ENCODE data around the gene ITGAL.
"Not testable (repeated sequence)": the region's sequence is repeated elsewhere in the genome, so short reads cannot be mapped to it uniquely, and the experiment has no call there.

GRCh38 chr16:30522702-30523463 is 50.3 kb downstream of the ITGAL start:
- TF ChIP-seq CTCF (IDR thresholded peaks at IDR 0.05 in 8 of 11, conservative IDR thresholded peaks at IDR 0.05 in 3 of 11); POLR2A (IDR thresholded peaks at IDR 0.05): not testable (repeated sequence)
- peak in 1 of 3 donors; percentile 35 for TF ChIP-seq POLR2AphosphoS5 (IDR thresholded peaks at IDR 0.05)
